Stimulated activated naive CD4-positive, alpha-beta T cell treated with Interleukin-2 at 50 U/mL for 16 hours (primary cell): ENCODE data around the gene TMEM203.

Experiments
- DNase-seq: peaks from one replicate; lab custom pipeline; 2025; lab: John Stamatoyannopoulos, UW

The TMEM203 gene

DNA sequence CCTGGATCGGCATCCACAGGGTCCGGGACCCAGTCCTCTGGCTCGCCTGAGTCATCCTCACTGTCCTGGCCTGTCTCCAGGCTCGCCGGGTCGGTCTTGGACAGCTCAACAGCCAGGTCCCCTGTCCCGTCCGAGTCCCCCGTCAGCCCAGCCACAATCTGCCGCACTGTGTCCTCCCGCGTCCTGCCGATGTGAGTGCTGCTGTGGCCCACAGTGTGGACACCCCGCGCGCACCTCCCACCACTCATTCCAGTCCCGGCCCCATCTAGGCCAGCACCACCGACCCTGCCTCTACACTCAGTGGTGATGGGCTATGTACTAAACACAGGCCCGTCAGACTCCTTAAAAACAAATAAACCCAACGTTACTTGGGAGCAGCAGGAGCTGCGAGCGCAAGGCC, 23.8 kb downstream of the TMEM203 start:
- DNase-seq, result no peak

DNA sequence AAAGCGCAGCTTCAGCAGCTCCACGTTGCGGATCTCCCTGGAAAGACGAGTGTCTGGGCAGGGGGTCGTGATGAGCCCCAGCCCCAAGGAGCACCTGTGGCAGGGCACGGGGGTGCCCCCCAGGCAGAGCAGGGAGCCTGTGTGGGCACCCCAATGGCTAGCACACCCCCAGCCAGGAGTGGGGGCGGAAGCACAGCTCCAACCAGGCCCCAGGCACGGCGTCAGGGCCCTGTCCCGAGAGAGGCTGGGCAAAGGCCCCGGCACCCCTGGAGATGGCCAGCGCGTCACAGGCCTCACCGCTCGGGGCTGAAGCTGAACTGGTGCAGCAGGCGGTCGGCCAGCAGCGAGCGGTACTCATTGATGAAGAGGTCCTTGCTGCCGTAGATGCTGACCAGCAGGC, 25.0 kb downstream of the TMEM203 start:
- no peak for DNase-seq

DNA sequence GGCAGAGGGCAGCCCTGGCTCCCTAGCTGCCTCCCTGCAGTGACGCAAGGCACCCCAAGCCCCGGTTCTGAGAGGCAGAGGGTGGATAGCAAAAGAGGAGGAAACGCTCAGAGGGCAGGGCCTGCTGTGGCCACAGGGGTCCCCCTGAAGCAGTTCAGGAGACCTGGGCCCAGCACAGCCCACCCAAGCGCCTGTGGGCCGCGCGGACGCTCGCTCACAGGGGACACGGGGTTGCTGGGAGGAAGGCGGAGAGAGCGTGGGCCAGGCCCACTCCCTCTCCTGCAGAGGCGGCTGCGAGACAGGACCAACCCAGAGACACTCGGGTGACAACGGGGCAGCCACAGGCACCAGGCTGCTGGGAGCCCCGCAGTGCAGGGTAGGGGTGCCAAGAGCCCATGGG, 25.7 kb downstream of the TMEM203 start:
- DNase-seq, result no peak

DNA sequence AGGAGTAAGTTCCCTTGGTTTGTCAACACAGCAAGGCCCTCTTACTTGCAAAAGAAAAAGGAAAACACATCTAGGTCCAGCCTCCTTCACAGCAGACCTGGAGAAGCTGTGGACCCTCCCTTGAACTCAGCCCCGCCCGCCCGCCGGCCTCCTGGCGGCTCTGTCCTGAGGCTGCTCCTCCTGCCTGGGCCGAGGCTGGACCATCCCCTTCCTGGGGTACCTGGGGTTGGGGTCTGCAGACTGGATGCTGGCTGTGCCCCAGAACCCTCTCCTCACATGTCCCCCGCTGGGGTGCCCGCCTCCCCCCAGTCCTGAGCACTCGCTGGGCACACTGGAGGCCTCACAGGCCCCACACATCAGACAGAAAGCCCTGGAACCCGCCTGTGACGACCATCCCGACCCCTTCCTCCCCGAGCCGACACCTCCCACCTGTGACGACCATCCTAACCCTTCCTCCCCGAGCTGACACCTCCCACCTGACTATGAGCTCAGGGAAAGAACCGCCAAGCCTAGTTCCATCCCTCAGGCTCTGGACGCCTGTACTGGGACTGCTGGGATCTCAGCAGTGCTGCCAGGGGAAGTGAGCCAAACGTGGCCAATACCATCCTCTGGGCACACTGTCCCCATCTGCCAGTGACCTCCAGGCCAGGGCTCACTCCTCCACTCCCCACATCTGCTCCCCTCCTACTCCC, 26.4 kb downstream of the TMEM203 start:
- DNase-seq, result no peak

DNA sequence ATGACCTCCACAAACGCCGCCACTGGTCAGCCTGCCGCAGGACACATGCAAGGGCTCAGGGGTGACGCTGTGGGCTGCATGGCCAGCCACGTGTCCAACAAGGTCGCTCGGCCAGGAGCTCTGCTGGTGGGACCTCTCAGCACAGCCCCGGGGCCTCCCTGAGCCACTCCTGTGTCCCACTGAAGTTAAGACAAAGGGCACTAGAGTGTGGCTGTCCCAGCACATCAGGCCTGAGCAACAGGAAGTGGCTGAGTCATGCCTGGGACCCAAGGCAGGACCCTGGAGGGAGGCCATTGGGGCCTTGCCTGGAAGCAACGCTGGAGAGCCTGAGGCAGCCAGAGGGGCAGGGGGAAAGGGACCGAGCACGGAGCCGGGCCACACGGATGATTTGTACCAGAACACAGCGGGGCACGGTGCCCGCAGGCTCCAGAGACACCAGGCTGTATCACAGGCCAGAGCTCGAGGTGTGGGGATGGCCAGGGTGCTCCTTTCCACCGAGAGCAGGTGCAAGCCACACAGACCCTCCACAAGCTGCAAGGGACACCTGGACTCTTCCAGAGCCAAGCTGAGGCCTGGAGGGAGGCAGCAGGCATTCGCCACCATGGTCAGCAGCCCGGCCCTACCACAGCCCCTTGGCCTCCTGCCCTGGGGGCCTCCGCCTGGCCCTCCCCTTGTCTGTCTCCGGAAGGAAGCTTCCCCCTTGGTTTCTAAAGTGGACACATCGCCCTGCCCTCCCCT, 27.1 kb downstream of the TMEM203 start:
- no peak for DNase-seq

DNA sequence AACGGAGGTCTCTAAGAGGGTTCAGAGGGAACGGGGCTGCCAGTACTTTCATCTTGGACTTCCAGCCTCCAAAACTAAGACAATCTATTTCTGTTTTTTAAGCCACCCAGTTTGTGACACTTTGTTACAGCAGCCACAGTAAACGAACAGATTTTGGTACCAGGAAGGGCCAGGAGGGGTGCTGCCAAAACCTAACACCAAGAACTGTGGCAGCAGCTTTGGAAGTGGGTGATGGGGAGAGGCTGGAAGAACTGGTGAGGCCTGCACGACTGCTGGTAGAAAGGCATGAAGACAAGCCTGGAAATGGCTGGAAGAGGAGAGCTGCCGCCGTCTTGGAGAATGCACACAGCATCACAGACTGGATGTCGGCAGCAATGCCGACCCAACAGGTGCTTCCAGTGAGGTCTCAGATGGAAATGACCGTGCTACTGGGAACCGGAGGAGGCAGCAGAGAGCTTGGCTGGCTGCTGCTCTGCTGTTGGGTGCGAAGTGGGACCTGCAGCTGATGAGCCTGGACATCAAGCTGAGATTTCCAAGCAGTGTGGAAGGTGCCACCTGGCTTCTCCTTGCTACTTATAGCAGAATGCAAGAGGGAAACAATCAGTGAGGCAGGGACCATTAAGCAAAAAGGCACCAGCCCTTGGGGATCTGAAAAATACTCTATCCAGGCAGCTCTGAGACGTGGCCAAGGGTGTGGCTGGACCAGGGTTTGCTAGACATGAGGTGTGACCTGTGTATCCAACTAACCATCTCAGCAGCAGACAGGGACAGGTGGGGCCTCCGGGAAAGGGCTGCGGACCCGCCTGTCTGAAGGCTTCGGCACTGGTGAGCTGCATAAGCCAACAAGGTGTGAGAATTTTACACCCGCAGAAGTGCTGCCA, 28.9 kb downstream of the TMEM203 start:
- no peak for DNase-seq

DNA sequence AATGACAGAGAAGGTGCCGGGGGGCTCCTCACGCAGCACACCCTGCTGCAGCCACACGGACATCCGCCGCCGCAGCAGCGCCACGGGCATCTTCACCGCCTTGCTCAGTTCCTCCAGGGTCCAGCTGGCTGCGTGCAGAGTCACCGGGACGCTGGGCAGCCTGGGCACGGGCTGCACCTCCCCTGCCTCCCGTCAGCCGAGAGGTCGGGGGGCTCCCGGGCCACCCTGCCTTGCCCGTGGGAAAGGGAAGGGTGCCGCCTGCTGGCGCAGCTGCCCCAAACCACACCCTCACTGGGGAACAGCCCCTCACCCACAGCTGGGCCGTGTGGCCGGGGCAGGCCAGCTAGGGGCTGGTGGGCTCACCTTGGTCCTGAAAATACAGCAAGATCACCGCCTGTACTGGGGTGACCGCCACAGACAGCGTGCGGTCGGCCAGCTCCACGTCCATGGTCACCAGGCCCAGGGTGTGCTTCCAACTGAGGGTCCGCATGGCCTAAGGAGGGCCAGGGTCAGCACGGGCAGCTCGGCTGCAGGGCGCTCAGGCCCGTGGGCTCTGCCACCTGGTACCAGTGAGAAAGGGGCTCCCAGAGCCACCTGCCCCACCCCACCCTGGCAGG, 30.0 kb downstream of the TMEM203 start:
- DNase-seq, result no peak

DNA sequence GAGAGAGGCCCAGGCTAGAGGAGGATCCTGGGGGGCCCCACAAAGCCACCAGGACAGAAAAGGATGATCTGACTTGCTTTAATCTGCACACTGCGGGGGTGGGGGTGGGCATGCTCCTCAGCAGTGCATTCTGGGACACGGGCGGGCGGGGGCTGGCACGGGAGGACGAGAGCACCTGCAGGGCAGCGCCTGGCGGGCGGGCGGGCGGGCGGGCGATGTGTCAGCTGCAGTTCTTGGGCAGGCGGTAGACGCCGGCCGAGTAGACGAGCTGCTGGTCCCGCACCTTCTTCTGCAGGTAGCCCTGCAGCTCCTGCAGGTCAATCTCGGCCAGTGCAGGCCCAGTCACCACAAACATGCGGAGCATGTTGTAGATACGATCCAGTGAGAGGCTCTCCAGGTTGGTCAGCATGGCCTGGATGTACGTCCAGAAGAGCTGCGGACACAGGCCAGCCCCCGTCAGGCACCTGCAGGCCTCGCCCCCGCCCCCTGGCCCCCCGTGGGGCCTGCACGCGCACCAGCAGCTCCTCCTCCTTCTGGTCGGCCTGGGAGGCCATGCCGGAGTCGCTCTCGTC, 30.6 kb downstream of the TMEM203 start:
- DNase-seq, result peak; percentile 4

DNA sequence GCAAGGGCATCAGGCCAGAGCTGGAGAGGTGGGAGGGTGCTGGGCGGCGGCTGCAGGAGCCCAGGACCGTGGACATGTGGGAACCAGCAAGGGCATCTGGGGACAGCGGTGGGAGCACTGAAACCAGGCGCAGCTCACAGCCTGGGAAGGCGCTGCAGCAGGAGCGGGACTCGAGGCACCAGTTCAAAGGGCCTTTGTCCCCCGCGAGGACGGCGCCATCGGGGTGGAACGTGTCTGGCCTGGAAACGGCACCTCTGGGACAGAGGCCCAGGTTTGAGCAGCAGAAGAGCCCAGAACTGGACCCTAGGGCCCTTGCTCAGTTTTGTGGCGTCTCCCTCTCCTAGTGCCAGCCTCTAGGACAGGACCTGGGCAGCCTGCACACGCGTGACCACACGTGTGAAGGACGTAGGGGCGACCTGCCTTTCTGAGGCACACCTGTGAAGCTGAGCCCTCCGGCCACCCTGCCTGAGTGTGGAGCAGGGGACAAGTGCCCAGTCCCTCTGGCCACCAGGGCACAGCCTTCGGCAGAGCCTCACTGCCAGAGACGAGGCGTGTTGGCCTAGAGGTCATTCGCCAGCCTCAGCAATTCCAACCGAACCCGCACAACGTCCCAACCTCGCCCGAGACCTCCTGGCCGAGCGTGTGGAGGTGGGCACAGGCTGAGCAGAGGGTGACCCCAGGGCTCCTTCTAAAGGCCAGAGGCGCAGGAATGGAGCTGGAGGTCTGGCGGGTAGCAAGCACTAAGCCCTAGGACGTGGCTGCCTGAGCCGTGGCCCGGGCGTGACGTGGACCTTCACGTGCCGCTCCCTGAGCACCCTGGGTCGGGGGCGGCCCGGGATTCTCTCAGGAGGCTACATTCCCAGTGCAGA, 31.4 kb downstream of the TMEM203 start:
- no peak for DNase-seq

DNA sequence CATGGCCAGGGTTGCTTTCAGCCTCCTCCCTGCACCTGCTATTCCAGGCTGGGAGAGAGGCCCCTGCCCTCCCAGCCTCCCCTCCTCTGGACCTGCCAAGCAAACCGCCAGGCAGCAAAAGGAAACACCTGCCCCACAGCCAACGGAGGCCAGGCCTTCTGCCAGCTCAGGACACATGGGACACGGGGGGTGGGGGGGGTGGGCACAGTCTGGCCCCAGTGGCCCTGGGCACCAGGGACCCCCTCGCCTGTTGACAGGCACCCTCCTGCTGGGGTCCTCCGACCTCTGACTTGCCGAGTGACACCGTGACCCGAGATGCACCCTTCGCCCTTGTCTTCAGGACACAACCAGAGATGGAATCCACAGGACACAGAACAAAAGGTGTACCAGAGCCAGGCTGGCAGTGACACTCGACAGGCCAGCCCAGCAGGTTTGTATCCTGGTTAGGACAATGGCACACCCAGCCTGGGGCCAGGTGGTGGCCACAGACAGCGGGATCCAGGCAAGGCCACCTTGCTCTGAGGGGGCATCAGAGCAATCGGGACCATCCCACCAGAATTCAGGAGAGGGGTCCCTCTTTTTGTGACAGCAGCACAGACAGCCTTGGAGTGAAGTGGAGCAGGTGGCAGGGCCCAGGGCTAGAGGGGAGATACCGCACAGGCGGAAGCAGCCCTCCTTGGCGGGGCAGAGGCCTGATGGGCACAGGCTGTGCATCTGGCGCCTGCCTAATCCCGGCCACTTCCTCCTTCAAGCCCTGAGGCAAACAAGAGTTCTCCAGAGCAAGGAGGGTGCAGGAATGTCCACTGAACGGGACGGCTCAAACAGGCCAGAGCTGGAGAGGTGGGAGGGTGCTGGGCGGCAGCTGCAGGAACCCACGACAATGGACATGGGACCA, 32.3 kb downstream of the TMEM203 start:
- no peak for DNase-seq

DNA sequence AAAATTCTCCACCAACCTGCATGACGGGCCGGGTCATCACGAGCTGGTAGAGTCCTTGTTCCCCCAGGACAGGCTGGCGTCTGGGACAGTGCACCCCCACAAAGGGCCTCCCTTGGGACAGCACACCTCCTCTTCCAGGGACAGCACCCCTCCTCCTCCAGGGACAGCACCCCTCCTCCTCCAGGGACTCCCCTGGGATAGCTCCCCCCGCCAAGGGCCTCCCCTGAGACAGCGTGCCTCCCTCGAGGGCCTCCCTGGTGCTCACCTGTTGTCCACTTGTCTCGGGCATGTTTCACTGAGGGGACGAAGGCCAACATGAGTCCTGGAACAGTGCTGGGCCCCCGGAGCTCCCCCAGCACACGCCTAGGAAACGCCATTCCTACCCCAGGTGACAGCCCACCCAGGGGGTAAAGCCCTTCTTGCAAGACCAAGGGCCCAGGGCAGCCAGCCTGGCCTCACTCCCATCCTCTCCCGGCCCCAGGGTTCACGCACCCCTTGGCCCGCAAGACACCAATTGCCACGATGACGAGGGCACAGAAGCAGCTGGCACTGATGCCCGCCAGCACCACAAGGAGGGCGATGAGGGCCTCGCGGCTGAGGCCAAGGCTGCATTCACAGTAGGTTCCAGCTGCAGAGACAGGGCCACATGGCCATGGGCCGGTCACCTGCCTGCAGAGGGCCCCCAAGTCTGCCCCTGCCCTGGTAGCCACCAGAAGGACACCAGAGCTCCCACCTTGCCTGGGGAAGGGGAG, 34.1 kb downstream of the TMEM203 start:
- no peak for DNase-seq

DNA sequence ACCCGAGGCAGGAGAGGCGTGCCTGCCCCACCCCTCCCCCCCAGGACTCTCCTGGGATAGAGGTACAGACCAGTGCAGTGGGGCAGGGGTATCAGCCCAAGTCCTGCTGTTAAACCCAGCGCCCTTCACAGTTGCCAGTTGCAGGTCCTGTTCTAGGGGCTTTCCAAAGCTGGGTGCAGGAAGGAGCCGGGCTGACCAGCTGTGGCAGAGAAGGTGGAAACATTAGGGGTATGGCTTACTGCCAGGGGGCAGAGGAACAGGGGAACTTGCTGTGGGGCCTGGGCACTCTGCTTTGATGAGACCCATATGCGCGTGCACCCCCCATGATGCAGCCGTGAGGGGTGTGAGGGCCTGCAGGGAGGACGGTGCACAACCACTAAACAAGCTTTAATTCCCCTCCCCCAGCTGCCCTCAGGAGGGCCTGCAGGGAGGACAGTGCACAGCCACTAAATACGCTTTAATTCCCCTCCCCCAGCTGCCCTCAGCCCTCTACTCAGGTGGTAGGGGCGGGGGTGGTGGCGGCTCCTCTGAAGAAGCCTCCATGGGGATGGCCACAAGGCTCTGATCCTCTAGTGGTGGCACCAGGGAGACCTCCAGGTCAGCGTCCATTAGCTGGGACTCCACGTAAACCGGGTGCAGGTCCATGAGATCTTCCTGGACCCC, 34.8 kb downstream of the TMEM203 start:
- no peak for DNase-seq

DNA sequence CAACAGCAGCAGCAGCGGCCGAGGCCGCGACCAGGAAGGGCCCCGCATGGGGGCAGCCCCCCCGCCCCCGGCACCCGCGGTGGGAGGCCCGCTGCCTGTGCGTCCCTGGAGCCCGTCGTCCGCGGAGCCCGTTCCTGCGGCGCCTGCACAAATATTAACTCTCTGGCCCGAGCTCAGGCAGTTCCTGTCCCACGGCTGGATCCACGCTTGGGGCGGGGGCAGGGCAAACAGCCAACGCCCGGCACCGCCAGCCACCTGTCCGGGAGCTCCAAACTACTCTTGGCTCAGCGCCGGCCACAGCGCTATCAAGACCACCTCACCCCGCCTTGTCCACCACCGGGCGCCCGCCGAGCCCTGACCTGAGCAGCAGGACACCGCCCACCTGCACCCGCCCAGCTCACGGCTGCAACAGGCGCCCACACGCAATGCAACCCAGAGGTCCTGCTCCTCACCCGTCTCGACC, 35.5 kb downstream of the TMEM203 start, which contains the start of gene LRRC26:
Gene LRRC26 (minus strand): TSS at position 156 of the 463 bp plus-strand sequence. CDS start 108 bp downstream, at position 48.
- DNase-seq, result no peak

DNA sequence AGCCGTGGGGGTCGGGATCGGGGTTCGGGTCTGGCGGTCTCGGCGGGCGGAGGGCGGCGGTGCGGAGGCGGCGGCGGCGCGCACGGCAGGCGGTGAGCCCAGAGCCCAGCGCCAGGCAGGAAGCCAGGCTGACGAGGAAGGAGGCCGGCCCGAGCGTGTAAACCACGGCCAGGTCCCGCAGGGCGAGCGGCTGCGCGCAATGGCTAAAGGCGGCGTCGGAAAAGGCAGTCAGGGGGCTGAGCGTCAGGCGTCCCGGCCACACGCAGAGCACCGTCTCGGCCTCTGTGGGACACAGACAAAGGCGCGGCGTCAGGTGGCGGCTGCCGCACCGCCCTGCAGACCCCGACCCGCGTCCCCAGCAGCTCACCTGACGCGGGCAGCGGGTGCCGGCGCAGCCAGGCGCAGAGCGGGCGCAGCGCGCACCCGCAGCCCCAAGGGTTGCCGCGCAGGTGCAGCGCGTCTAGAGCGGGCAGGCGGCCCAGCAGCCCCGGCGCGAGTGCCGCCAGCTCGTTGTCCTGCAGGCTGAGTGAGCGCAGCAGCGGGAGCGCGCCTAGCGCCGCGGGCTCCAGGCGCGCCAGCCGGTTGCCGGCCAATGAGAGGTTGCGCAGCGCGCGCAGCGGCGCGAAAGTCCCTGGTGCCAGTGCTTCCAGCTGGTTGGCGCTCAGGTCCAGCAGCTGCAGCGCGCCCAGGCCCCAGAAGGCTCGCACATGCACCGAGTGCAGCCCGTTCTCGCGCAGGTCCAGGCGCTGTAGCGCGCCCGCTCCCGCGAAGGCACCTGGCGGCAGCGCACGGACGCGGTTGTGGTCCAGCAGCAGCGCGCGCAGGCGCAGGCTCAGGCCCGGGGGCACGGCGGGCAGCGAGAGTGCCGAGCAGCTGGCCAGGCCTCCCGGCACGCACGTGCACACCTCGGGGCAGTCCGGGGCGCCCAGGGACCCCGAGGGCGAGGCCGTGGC, 36.3 kb downstream of the TMEM203 start:
- DNase-seq, result no peak

DNA sequence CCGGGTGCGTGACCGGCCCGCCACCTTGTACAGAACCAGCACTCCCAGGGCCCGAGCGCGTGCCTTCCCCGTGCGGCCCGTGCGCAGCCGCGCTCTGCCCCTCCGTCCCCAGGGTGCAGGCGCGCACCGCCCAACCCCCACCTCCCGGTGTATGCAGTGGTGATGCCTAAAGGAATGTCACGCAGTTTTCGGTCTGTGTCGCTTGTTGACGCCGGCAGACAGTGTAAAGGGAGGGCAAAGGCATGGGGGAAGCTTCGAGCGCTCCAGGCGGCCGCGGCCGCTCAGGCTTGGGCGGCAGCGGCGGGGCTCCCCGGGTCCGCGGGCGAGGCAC, 36.9 kb downstream of the TMEM203 start:
- DNase-seq, result no peak

DNA sequence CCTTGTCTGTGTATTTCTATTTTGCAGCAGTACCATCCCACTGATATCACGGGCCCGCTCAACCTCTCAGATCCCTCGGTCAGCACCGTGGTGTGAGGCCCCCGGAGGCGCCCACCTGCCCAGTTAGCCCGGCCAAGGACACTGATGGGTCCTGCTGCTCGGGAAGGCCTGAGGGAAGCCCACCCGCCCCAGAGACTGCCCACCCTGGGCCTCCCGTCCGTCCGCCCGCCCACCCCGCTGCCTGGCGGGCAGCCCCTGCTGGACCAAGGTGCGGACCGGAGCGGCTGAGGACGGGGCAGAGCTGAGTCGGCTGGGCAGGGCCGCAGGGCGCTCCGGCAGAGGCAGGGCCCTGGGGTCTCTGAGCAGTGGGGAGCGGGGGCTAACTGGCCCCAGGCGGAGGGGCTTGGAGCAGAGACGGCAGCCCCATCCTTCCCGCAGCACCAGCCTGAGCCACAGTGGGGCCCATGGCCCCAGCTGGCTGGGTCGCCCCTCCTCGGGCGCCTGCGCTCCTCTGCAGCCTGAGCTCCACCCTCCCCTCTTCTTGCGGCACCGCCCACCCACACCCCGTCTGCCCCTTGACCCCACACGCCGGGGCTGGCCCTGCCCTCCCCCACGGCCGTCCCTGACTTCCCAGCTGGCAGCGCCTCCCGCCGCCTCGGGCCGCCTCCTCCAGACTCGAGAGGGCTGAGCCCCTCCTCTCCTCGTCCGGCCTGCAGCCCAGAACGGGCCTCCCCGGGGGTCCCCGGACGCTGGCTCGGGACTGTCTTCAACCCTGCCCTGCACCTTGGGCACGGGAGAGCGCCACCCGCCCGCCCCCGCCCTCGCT, 37.5 kb downstream of the TMEM203 start:
- no peak for DNase-seq
